NCI-H1048 (cell line): Measurements from ENCODE around the gene MYORG.
"Not testable (repeated sequence)": the region's sequence is repeated elsewhere in the genome, so short reads cannot be mapped to it uniquely, and the experiment has no call there.

Source experiments
- DNase-seq: peaks from one replicate; lab custom pipeline; 2025; lab: John Stamatoyannopoulos, UW

Gene MYORG

DNA sequence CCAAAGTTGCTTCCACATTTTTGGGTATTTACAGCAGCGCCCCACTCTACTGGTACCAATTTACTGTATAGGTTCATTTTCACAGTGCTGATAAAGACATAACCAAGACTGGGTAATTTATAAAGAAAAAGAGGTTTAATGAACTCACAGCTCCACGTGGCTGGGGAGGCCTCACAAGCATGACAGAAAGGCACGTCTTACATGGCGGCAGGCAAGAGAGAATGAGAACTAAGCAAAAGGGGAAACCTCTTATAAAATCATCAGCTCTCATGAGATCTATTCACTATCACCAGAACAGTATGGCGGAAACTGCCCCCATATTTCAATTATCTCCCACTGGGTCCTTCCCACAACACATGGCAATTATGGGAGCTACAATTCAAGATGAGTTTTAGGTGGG lies 7.9 kb downstream of the MYORG start:
- not testable (repeated sequence) for DNase-seq

- not testable (repeated sequence) for DNase-seq
These were observed 8.8 kb downstream of the MYORG start for GRCh38 chr9:34367751-34368410.

GRCh38 chr9:34366365-34366764 lies 10.3 kb downstream of the MYORG start:
- DNase-seq = no peak

- DNase-seq = no peak
These were observed 11.4 kb downstream of the MYORG start for GRCh38 chr9:34365282-34365681.

- no peak for DNase-seq
These were observed 12.9 kb downstream of the MYORG start for GRCh38 chr9:34363619-34364351.

- no peak for DNase-seq
These were observed 14.0 kb downstream of the MYORG start for GRCh38 chr9:34362614-34363214.

DNA sequence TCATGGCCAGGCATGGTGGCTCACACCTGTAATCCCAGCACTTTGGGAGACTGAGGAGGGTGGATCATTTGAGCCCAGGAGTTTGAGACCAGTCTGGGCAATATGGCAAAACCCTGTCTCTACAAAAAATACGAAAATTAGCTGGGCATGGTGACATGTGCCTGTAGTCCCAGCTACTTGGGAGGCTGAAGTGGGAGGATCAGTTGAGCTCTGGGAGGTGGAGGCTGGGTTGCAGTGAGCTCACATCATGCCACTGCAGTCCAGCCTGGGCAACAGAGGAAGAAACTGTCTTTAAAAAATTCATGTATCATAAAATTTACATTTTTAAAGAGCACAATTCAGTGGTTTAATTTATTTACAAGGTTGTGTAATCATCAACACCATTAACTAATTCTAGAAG lies 23.7 kb downstream of the MYORG start:
- DNase-seq = not testable (repeated sequence)

- DNase-seq = not testable (repeated sequence)
These were observed 24.5 kb downstream of the MYORG start for GRCh38 chr9:34352122-34352652.

DNA sequence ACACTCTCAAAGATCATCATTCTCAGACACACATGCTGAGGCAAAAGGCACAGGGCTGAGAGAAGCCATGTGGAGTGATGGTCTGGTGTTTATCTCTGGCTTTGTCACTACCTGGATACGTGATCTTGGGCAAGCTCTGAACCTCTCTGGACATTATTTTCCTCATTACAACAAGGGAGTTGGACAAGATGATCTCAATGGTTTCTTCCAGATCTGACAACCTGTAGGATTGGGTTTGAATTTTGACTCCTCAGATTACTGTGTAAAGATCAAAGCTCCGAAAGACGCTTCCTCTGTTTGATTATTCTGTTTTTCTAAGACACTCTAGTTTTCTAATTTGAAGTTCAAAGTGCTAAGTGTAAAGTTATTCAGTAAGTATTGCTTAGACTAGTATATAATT lies 27.4 kb downstream of the MYORG start:
- DNase-seq = no peak

- DNase-seq = no peak
These were observed 28.9 kb downstream of the MYORG start for GRCh38 chr9:34347800-34348158.

DNA sequence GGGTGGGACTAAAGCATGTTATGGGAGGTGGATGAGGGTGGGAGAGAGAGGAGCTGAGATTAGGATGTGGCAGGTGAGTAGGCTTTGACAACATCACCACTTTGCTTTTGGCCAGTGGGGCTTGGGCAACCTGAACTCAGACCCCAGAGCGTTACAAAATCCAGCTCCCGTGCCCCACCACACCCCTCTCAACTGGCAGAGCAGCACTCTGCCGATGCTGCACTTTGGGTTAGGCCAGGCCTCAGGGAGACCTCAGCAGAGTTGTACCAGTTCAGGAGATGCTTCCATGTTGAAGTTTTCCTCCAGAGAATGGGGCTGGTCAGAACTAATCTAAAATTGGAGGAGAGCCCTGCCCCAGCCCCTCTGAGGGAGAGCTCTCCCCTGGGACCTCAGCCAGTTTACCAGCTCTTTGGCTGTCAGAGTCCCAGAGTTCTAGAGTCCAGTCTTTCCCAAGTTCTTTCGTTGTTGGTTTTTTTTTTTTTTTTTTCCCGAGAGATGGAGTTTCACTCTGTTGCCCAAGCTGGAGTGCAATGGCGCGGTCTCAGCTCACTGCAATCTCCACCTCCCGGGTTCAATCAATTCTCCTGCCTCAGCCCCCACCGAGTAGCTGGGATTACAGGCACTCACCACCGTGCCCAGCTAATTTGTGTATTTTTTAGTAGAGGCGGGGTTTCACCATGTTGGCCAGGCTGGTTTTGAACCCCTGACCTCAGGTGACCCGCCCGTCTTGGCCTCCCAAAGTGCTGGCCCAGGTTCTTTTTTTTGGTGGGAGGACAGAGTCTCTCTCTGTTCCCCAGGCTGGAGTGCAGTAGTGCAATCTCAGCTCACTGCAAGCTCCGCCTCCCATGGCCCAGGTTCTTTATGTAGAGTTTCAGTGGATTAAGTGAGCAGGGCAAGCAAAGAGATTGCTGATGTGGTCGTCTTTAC lies 29.6 kb downstream of the MYORG start:
- no peak for DNase-seq

DNA sequence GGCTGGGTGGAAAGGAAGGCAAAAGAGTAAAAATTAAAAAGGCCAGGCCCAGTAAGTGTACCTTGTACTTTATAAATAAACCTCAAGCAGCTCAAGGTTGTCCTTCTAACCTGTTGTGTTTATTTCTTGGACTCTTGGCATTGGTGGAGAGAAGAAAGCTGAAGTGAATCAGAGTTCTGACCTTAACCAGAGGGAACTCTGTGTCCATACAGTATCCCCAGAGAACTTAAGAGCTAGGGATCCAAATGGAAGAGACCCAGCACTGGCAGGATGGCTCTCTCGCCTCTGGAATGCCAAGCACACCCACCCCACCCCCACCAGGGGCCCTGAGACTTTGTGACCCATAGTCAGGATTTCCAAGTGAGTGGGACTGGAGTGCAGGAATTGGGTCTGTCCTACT lies 33.1 kb downstream of the MYORG start:
- no peak for DNase-seq

DNA sequence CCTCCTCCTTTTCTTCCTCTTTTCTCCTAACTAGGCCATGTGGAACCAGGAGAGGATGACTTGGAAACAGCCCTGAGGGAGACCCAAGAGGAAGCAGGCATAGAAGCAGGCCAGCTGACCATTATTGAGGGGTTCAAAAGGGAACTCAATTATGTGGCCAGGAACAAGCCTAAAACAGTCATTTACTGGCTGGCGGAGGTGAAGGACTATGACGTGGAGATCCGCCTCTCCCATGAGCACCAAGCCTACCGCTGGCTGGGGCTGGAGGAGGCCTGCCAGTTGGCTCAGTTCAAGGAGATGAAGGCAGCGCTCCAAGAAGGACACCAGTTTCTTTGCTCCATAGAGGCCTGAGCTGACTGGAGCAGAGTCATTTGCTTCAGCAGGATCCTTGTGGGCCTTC lies 33.6 kb downstream of the MYORG start:
- no peak for DNase-seq

DNA sequence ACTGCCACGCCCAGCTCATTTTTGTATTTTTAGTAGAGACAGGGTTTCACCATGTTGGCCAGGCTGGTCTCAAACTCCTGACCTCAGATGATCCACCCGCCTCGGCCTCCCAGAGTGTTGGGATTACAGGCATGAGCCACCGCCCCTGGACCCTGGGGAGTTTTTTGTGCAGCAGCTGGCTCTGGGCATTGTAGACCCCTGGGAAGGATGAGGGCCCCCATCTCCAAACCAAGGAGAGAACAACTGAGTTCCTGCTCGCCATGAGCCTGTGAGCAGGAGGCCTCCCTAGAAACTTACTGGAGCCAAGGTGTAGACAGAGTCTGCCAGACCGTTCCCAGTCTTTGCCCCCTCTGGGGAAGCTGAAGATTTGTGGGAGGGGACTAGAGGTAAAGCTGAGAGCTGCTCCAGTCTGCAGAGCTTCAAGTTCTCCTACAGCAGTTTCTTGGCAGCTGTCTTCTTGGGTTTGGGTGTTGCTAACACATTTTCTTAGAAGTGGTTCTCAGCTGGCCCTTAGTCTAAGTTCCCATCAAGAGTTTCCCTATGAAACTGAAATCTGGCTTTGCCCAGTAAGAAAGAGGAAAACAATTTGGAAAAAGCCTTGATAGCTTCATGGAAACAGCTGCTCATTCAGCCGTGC lies 34.9 kb downstream of the MYORG start:
- DNase-seq = no peak

DNA sequence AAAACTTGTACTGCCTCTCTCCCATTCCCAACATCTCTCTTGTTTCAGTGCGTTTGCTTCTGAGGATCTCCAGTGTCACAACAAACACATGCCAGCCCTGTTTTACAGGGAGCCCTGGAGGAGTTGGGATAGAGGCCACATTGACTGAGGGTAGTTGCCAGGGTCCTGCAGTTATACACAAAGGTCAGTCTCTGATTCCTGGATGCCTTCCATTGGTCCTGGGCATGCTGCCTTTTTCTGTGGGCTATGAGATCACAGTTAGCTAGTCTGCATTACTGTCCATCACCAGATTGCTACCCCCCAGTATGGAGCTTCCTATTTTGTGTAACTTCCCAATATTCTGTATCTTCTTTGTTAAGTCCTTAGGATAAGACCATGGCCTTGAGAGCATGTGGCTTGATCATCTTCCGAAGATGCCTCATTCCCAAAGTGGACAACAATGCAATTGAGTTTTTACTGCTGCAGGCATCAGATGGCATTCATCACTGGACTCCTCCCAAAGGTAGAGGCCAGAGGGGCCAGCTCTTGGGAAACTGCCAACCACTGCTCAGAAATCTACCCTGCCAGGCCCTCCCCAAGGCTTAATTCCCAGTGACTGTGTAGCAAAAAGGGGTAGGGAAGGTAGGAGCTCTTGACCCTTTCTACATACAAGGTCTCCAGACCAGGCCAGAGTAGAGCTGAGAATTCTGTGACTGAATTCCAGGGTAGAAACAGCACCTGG lies 37.9 kb downstream of the MYORG start:
- no peak for DNase-seq

DNA sequence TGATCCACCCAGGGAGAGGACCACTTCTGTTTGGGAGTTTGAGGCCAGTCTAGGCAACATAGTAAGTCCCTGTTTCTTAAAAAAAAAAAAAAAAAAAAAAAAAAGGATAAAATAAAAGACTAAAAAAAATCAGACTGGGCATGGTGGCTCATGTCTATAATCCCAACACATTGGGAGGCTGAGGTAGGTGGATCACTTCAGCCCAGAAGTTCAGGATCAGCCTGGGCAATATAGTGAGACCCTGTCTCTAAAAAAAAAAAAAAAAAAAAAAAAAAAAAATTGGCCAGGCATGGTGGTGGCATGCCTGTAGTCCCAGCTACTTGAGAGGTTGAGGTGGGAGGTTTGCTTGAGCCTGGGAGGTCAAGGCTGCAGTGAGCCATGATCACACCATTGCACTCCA lies 38.6 kb downstream of the MYORG start:
- DNase-seq = not testable (repeated sequence)

DNA sequence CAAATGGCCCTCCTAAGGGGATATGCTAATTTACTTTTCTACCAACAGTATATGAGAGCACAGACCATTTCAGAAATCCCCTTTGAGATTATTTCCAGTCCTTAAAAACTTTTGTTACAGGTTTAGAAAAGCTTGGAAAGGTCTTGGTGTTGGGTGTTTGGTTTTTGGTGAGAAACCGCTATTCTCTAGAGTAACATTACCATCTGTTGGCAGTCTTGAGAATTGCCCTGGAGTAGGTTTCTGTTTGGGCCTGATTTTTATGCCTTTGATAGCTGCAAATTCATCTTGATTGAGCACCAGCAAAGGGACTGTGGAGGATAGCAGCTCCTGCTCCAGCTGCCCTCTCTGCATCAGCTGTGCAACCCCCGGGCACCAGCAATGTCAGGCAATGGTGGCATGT lies 39.3 kb downstream of the MYORG start:
- DNase-seq = no peak

GRCh38 chr9:34335376-34335775 lies 41.3 kb downstream of the MYORG start:
- DNase-seq = no peak

DNA sequence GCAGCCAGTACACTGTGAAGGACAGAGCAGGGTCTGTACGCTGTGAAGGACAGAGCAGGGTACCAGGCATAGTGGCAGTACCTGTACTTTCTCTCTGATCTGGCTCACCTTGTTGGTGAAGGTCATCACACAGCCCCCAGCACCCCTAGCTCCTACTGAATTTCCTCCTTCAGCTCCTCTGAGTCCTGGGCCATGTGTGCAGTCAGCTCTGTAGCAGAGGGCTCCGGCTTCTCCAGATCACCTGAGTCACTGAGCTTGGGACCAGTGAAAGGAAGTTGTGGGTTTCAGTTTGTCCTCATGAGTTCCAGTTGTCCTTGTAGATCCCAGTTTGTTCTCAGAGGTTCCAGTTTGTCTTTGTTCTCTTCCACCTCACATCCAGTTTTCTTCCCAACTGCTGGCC lies 41.8 kb downstream of the MYORG start:
- DNase-seq = no peak

DNA sequence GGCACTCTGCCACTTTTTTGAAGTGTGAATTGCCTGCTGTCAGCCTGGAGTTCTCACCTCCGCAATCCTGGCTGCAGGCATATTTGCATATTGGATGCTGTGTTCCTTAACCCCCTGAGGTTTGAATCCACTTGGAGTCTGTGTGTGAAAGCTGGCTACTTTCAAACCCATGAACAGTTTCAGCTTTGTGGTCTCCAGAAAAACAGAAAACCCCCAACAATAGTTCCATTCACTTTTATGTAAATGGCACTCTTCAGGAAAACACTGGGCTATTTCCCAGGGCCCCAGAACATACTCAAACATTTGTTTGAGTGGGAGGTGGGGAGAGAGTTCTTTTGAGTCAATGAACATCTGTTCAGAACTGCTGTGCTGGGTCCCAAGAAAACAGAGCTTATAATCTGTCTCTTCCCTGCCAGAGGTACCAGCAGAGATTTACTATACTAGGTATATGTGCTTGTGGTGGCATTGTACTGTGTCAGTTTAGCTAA lies 42.3 kb downstream of the MYORG start:
- peak; percentile 92 for DNase-seq

- no peak for DNase-seq
These were observed 42.9 kb downstream of the MYORG start for GRCh38 chr9:34333836-34334235.
